B cell (primary cell): ENCODE measurements around the gene CDK5RAP1. TPM values are rescaled to one million over a fixed set of nuclear protein-coding genes. Genes with fewer than 3 reads are reported as not detected.

Experiments
- ATAC-seq: fragments of 200-7000 bp; cut with Tn5 transposase; one replicate; pipeline ENCODE4 v1.10.0; 2021; ENCODE audit warnings: low read depth, mild to moderate bottlenecking, moderate number of reproducible peaks, moderate library complexity
- CTCF ChIA-PET: fragments of 350-600 bp; sonication (Branson Sonifier 250); formaldehyde crosslinking; loops from one replicate; lab custom pipeline; 2021; ENCODE audit warnings: antibody characterized with exemption, inconsistent platforms; lab: Charles Lee
- POLR2A ChIA-PET: fragments of 350-600 bp; sonication (Branson Sonifier 250); formaldehyde crosslinking; loops from one replicate; lab custom pipeline; 2021; ENCODE audit warnings: antibody characterized with exemption; lab: Charles Lee
- DNase-seq: peaks from one replicate; pipeline ENCODE4 v3.0.0; 2013
- H2AFZ ChIP-seq: 2 replicates; pipeline ENCODE4 v1.6.1; 2012; ENCODE audit warnings: mild to moderate bottlenecking, low read depth, low read length; ENCODE audit not compliant: insufficient read depth, poor library complexity, severe bottlenecking
- H3K27ac ChIP-seq, 2 donors: 1 replicate in 1 of 2; 2 replicates in 1 of 2; pipeline ENCODE4 v1.5.1; 2012 to 2013; ENCODE audit warnings: low read length in 2 of 2, mild to moderate bottlenecking in 2 of 2, moderate library complexity in 1 of 2
- H3K27me3 ChIP-seq, 4 experiments: fragments of 200-600 bp in 1 of 4; sonication (generic) in 1 of 4; replicated peaks in 1 of 4; 1 replicate in 2 of 4; 2 replicates in 2 of 4; pipeline versions ENCODE4 v1.6.1 to v1.7.0; 2013 to 2016; ENCODE audit warnings: low read length in 3 of 4, mild to moderate bottlenecking in 2 of 4, mixed read lengths in 1 of 4, moderate library complexity in 1 of 4; ENCODE audit not compliant: insufficient read depth in 4 of 4, control insufficient read depth in 3 of 4; ENCODE audit errors: control extremely low read depth in 1 of 4
- H3K36me3 ChIP-seq, 2 experiments: replicated peaks in 1 of 2; 1 replicate in 1 of 2; 2 replicates in 1 of 2; pipeline versions ENCODE4 v1.6.1 to v1.7.1; 2013; ENCODE audit warnings: low read length in 1 of 2; ENCODE audit not compliant: insufficient read depth in 2 of 2, control insufficient read depth in 1 of 2; ENCODE audit errors: control extremely low read depth in 1 of 2, extremely low read depth in 1 of 2
- H3K4me1 ChIP-seq, 2 donors: fragments of 200-600 bp in 1 of 2; sonication (generic) in 1 of 2; 1 replicate in 1 of 2; 2 replicates in 1 of 2; pipeline versions ENCODE4 v1.5.1 to v1.6.1; 2013 to 2017; ENCODE audit warnings: low read length in 2 of 2; ENCODE audit not compliant: control insufficient read depth in 2 of 2, insufficient read depth in 2 of 2
- H3K4me2 ChIP-seq: replicated peaks from 2 replicates; pipeline ENCODE3; 2012; ENCODE audit warnings: mild to moderate bottlenecking, low read depth, low read length; ENCODE audit not compliant: poor library complexity, severe bottlenecking
- H3K4me3 ChIP-seq, 5 experiments: fragments of 200-600 bp in 1 of 5; sonication (generic) in 1 of 5; 1 replicate in 3 of 5; 2 replicates in 2 of 5; pipeline versions ENCODE4 v1.5.1 to v1.7.0; 2011 to 2016; ENCODE audit warnings: low read length in 4 of 5, mild to moderate bottlenecking in 4 of 5, low read depth in 2 of 5, control low read depth in 1 of 5, moderate library complexity in 1 of 5; ENCODE audit not compliant: insufficient read depth in 1 of 5; ENCODE audit errors: control extremely low read depth in 1 of 5, extremely low read depth in 1 of 5
- H3K79me2 ChIP-seq: fragments of 200-600 bp; sonication (generic); one replicate; pipeline ENCODE4 v1.6.0; 2016; ENCODE audit warnings: low read length; ENCODE audit not compliant: control insufficient read depth, insufficient read depth
- H3K9ac ChIP-seq: fragments of 200-600 bp; sonication (generic); 2 replicates; pipeline ENCODE4 v1.6.1; 2017; ENCODE audit warnings: mild to moderate bottlenecking, low read length, moderate library complexity
- H3K9me3 ChIP-seq, 3 donors: one replicate each; pipeline versions ENCODE4 v1.6.1 to v1.7.1; 2013; ENCODE audit warnings: low read length in 2 of 3; ENCODE audit not compliant: control insufficient read depth in 2 of 3, insufficient read depth in 1 of 3; ENCODE audit errors: control extremely low read depth in 1 of 3
- H4K20me1 ChIP-seq: 2 replicates; pipeline ENCODE4 v1.6.0; 2012; ENCODE audit warnings: mild to moderate bottlenecking, low read length; ENCODE audit not compliant: insufficient read depth, control insufficient read depth, poor library complexity, severe bottlenecking
- H3K27ac Mint-ChIP-seq: one replicate; pipeline ENCODE4 v1.8.0; 2021; ENCODE audit warnings: mixed read lengths
- H3K27me3 Mint-ChIP-seq: one replicate; pipeline ENCODE4 v1.8.0; 2021; ENCODE audit warnings: mixed read lengths
- H3K4me1 Mint-ChIP-seq: one replicate; pipeline ENCODE4 v1.8.0; 2021; ENCODE audit warnings: mixed read lengths
- H3K4me3 Mint-ChIP-seq: one replicate; pipeline ENCODE4 v1.8.0; 2021; ENCODE audit warnings: mixed read lengths
- H3K9me3 Mint-ChIP-seq: one replicate; pipeline ENCODE4 v1.8.0; 2022; ENCODE audit warnings: mixed read lengths; ENCODE audit not compliant: insufficient read depth
- CTCF ChIP-seq: fragments of 200-600 bp; IDR thresholded peaks from one replicate; pipeline ENCODE4 v1.8.0; 2022; ENCODE audit warnings: antibody characterized with exemption, mild to moderate bottlenecking
- EZH2 ChIP-seq: IDR thresholded peaks from 2 replicates; pipeline ENCODE4 v1.6.1; 2012; ENCODE audit warnings: borderline replicate concordance, low read depth, mild to moderate bottlenecking, moderate library complexity, low read length; ENCODE audit not compliant: insufficient read depth, poor library complexity, severe bottlenecking
- WGBS: methylation state at CpG from one replicate; pipeline ENCODE4 v1.1.5; 2013; ENCODE audit warnings: missing lambda C conversion rate; ENCODE audit not compliant: insufficient coverage; 5-methylcytosine and 5-hydroxymethylcytosine counted together
- intact Hi-C: fragments of 100-400 bp; cut with micrococcal nuclease; formaldehyde crosslinking; loops from one replicate; pipeline ENCODE4 v1.10.0; 2022
- polyA plus RNA-seq: library from polyadenylated mRNA; depleted of rRNA; stranded (reverse); fragments of >200 nt; gene quantifications from 2 replicates; pipeline ENCODE4 v1.2.3, GENCODE V29; 2012
- total RNA-seq, 2 donors: library from RNA; stranded (reverse); fragments of 120-200 nt in 1 of 2; gene quantifications; 1 replicate in 1 of 2; 2 replicates in 1 of 2; pipeline versions ENCODE4 v1.2.3 to v1.2.4, GENCODE V29; 2013 to 2022

Gene CDK5RAP1
- total and polyA plus RNA-seq, 2 donors (not counting 1 experiment from before 2014, with no cell fraction given), result 50.4 to 60.5 TPM

GRCh38 chr20:33386673-33387072 lies 14.6 kb downstream of the CDK5RAP1 start:
- H3K4me3 Mint-ChIP-seq, result no peak overlapping the region
- no peak overlapping the region for H3K27ac ChIP-seq
- no peak overlapping the region for H3K9ac ChIP-seq
- H3K27me3 ChIP-seq, result no peaks in the 10 kb centered on the region
- H3K79me2 ChIP-seq, result no peaks in the 10 kb centered on the region
- no peaks in the 10 kb centered on the region for H3K4me1 ChIP-seq
- no peaks in the 10 kb centered on the region for H3K4me1 Mint-ChIP-seq
- peaks cover 5 to 57% of the 10 kb centered on the region in 2 experiments for H3K36me3 ChIP-seq
- no peak for ATAC-seq
- intact Hi-C loops, result no loop called here
- WGBS, result no CpG with 5 or more reads among the region's 1 CpG
- no peak overlapping the region for H3K4me2 ChIP-seq
- H3K9me3 ChIP-seq, result no peaks in the 10 kb centered on the region
- no peak overlapping the region for H3K4me3 ChIP-seq
- POLR2A ChIA-PET, result no interaction called here
- no peaks in the 10 kb centered on the region for H3K9me3 Mint-ChIP-seq
- no peak for TF ChIP-seq CTCF
- no peak for TF ChIP-seq EZH2
- DNase-seq, result no peak
- CTCF ChIA-PET, result no interaction called here
- no peak overlapping the region for H2AFZ ChIP-seq
- H3K27ac Mint-ChIP-seq, result no peak overlapping the region
- H4K20me1 ChIP-seq, result no peaks in the 10 kb centered on the region
- no peaks in the 10 kb centered on the region for H3K27me3 Mint-ChIP-seq

GRCh38 chr20:33377366-33377765 lies 24.0 kb downstream of the CDK5RAP1 start:
- no peaks in the 10 kb centered on the region for H3K79me2 ChIP-seq
- H3K9ac ChIP-seq, result no peak overlapping the region
- CTCF ChIA-PET, result interaction anchor here (1.2 kb wide), 1 partner anchor 68 kb away, joined by 3 read pairs; no protein-coding TSS in a partner anchor
- no peaks in the 10 kb centered on the region for H3K4me1 Mint-ChIP-seq
- no peak for DNase-seq
- POLR2A ChIA-PET, result no interaction called here
- H4K20me1 ChIP-seq, result no peaks in the 10 kb centered on the region
- WGBS, result 100% methylated on average over 1 of the region's 2 CpGs
- H3K9me3 ChIP-seq, result no peaks in the 10 kb centered on the region
- no peaks in the 10 kb centered on the region for H3K9me3 Mint-ChIP-seq
- intact Hi-C loops, result no loop called here
- no peak for ATAC-seq
- no peaks in the 10 kb centered on the region for H3K4me1 ChIP-seq
- H3K4me3 ChIP-seq, result no peak overlapping the region
- no peak overlapping the region for H3K4me2 ChIP-seq
- H2AFZ ChIP-seq, result no peak overlapping the region
- no peak overlapping the region for H3K27ac ChIP-seq
- H3K27ac Mint-ChIP-seq, result no peak overlapping the region
- no peaks in the 10 kb centered on the region for H3K27me3 Mint-ChIP-seq
- no peaks in the 10 kb centered on the region for H3K27me3 ChIP-seq
- H3K4me3 Mint-ChIP-seq, result no peak overlapping the region
- peaks cover 8 to 49% of the 10 kb centered on the region in 2 experiments for H3K36me3 ChIP-seq
- no peak for TF ChIP-seq EZH2
- no peak for TF ChIP-seq CTCF
